Measurements from ENCODE around the gene FLVCR1. TPM values are rescaled to one million over a fixed set of nuclear protein-coding genes. Genes with fewer than 3 reads are reported as not detected.
"Not testable (repeated sequence)": the region's sequence is repeated elsewhere in the genome, so short reads cannot be mapped to it uniquely, and the experiment has no call there.

The FLVCR1 gene
- polyA plus RNA-seq, 4 donors = 4.4 to 30.1 (median 14.1) TPM

- Histone ChIP-seq H3K27ac (ENCODE audit: low read depth in 1 of 3, low read length in 2 of 3) (no peak overlapping the region), H3K27me3 (ENCODE audit: control insufficient read depth in 3 of 3, insufficient read depth in 3 of 3, low read length in 3 of 3) (no peaks in the 10 kb centered on the region), H3K9me3 (ENCODE audit: control insufficient read depth in 2 of 2, insufficient read depth in 1 of 2, low read depth in 1 of 2, low read length in 1 of 2) (peaks cover 0 to 23% of the 10 kb centered on the region in 2 donors), H3K4me3 (ENCODE audit: low read depth in 1 of 3, low read length in 3 of 3) (no peak overlapping the region), H3K4me1 (ENCODE audit: control insufficient read depth in 3 of 3, insufficient read depth in 2 of 3, low read depth in 1 of 3, low read length in 2 of 3) (no peaks in the 10 kb centered on the region), H3K36me3 (ENCODE audit: control insufficient read depth in 3 of 3, insufficient read depth in 2 of 3, low read depth in 1 of 3, low read length in 3 of 3) (peaks cover 2 to 15% (median 7%) of the 10 kb centered on the region in 3 donors)
- DNase-seq (no peak), FAIRE-seq (no peak)
- WGBS, 3 donors = 80 to 100% (median 95%) methylated on average over 3 of the region's 3 CpGs
Observed at GRCh38 chr1:212902054-212902453, 44.0 kb downstream of the FLVCR1 start.

GRCh38 chr1:212903664-212904063 lies 45.6 kb downstream of the FLVCR1 start:
- H3K4me1 ChIP-seq (ENCODE audit: control insufficient read depth in 3 of 3, insufficient read depth in 2 of 3, low read depth in 1 of 3, low read length in 2 of 3) = no peaks in the 10 kb centered on the region
- H3K27me3 ChIP-seq (ENCODE audit: control insufficient read depth in 3 of 3, insufficient read depth in 3 of 3, low read length in 3 of 3) = no peaks in the 10 kb centered on the region
- peaks cover 0 to 7% (median 4%) of the 10 kb centered on the region in 3 donors for H3K36me3 ChIP-seq (ENCODE audit: control insufficient read depth in 3 of 3, insufficient read depth in 2 of 3, low read depth in 1 of 3, low read length in 3 of 3)
- H3K4me3 ChIP-seq (ENCODE audit: low read depth in 1 of 3, low read length in 3 of 3) = no peak overlapping the region
- no peak overlapping the region for H3K27ac ChIP-seq (ENCODE audit: low read depth in 1 of 3, low read length in 2 of 3)
- H3K9me3 ChIP-seq (ENCODE audit: control insufficient read depth in 2 of 2, insufficient read depth in 1 of 2, low read depth in 1 of 2, low read length in 1 of 2) = peaks cover 0 to 23% of the 10 kb centered on the region in 2 donors
- 97 to 98% (median 98%) methylated on average over 1 of the region's 1 CpG for WGBS, 3 donors
- FAIRE-seq = no peak
- DNase-seq = no peak

- not testable (repeated sequence) for H3K27me3 ChIP-seq (ENCODE audit: control insufficient read depth in 3 of 3, insufficient read depth in 3 of 3, low read length in 3 of 3); H3K27ac ChIP-seq (ENCODE audit: low read depth in 1 of 3, low read length in 2 of 3); H3K36me3 ChIP-seq (ENCODE audit: control insufficient read depth in 3 of 3, insufficient read depth in 2 of 3, low read depth in 1 of 3, low read length in 3 of 3); H3K4me3 ChIP-seq (ENCODE audit: low read depth in 1 of 3, low read length in 3 of 3); H3K4me1 ChIP-seq (ENCODE audit: control insufficient read depth in 3 of 3, insufficient read depth in 2 of 3, low read depth in 1 of 3, low read length in 2 of 3); H3K9me3 ChIP-seq (ENCODE audit: control insufficient read depth in 2 of 2, insufficient read depth in 1 of 2, low read depth in 1 of 2, low read length in 1 of 2); DNase-seq; FAIRE-seq
- WGBS, 3 donors = 77 to 84% (median 78%) methylated on average over 12 of the region's 12 CpGs
Observed at GRCh38 chr1:212908071-212908470, 50.0 kb downstream of the FLVCR1 start.

- FAIRE-seq = no peak
- H3K27me3 ChIP-seq (ENCODE audit: control insufficient read depth in 3 of 3, insufficient read depth in 3 of 3, low read length in 3 of 3) = no peaks in the 10 kb centered on the region
- no peak overlapping the region for H3K27ac ChIP-seq (ENCODE audit: low read depth in 1 of 3, low read length in 2 of 3)
- no peak for DNase-seq
- H3K4me1 ChIP-seq (ENCODE audit: control insufficient read depth in 3 of 3, insufficient read depth in 2 of 3, low read depth in 1 of 3, low read length in 2 of 3) = no peaks in the 10 kb centered on the region
- H3K9me3 ChIP-seq (ENCODE audit: control insufficient read depth in 2 of 2, insufficient read depth in 1 of 2, low read depth in 1 of 2, low read length in 1 of 2) = no peaks in the 10 kb centered on the region
- 86 to 90% (median 89%) methylated on average over 2 of the region's 3 CpGs for WGBS, 3 donors
- no peak overlapping the region for H3K4me3 ChIP-seq (ENCODE audit: low read depth in 1 of 3, low read length in 3 of 3)
- no peaks in the 10 kb centered on the region for H3K36me3 ChIP-seq (ENCODE audit: control insufficient read depth in 3 of 3, insufficient read depth in 2 of 3, low read depth in 1 of 3, low read length in 3 of 3)
Observed at GRCh38 chr1:212908971-212909370, 50.9 kb downstream of the FLVCR1 start.

GRCh38 chr1:212909652-212910063 lies 51.6 kb downstream of the FLVCR1 start:
- 98 to 99% (median 98%) methylated on average over 3 of the region's 3 CpGs for WGBS, 3 donors
- Histone ChIP-seq H3K27ac (ENCODE audit: low read depth in 1 of 3, low read length in 2 of 3) (no peak overlapping the region), H3K36me3 (ENCODE audit: control insufficient read depth in 3 of 3, insufficient read depth in 2 of 3, low read depth in 1 of 3, low read length in 3 of 3) (no peaks in the 10 kb centered on the region), H3K9me3 (ENCODE audit: control insufficient read depth in 2 of 2, insufficient read depth in 1 of 2, low read depth in 1 of 2, low read length in 1 of 2) (no peaks in the 10 kb centered on the region), H3K4me3 (ENCODE audit: low read depth in 1 of 3, low read length in 3 of 3) (no peak overlapping the region), H3K4me1 (ENCODE audit: control insufficient read depth in 3 of 3, insufficient read depth in 2 of 3, low read depth in 1 of 3, low read length in 2 of 3) (no peaks in the 10 kb centered on the region), H3K27me3 (ENCODE audit: control insufficient read depth in 3 of 3, insufficient read depth in 3 of 3, low read length in 3 of 3) (no peaks in the 10 kb centered on the region)
- FAIRE-seq = no peak
- no peak for DNase-seq

GRCh38 chr1:212910213-212910612 lies 52.1 kb downstream of the FLVCR1 start:
- not testable (repeated sequence) for DNase-seq; H3K9me3 ChIP-seq (ENCODE audit: control insufficient read depth in 2 of 2, insufficient read depth in 1 of 2, low read depth in 1 of 2, low read length in 1 of 2); H3K27ac ChIP-seq (ENCODE audit: low read depth in 1 of 3, low read length in 2 of 3); H3K4me1 ChIP-seq (ENCODE audit: control insufficient read depth in 3 of 3, insufficient read depth in 2 of 3, low read depth in 1 of 3, low read length in 2 of 3); H3K4me3 ChIP-seq (ENCODE audit: low read depth in 1 of 3, low read length in 3 of 3); H3K27me3 ChIP-seq (ENCODE audit: control insufficient read depth in 3 of 3, insufficient read depth in 3 of 3, low read length in 3 of 3); H3K36me3 ChIP-seq (ENCODE audit: control insufficient read depth in 3 of 3, insufficient read depth in 2 of 3, low read depth in 1 of 3, low read length in 3 of 3); FAIRE-seq
- 80 to 86% (median 82%) methylated on average over 8 of the region's 10 CpGs for WGBS, 3 donors

- not testable (repeated sequence) for H3K27ac ChIP-seq (ENCODE audit: low read depth in 1 of 3, low read length in 2 of 3); H3K27me3 ChIP-seq (ENCODE audit: control insufficient read depth in 3 of 3, insufficient read depth in 3 of 3, low read length in 3 of 3); DNase-seq; H3K9me3 ChIP-seq (ENCODE audit: control insufficient read depth in 2 of 2, insufficient read depth in 1 of 2, low read depth in 1 of 2, low read length in 1 of 2); H3K36me3 ChIP-seq (ENCODE audit: control insufficient read depth in 3 of 3, insufficient read depth in 2 of 3, low read depth in 1 of 3, low read length in 3 of 3); H3K4me3 ChIP-seq (ENCODE audit: low read depth in 1 of 3, low read length in 3 of 3); FAIRE-seq; H3K4me1 ChIP-seq (ENCODE audit: control insufficient read depth in 3 of 3, insufficient read depth in 2 of 3, low read depth in 1 of 3, low read length in 2 of 3)
- WGBS, 3 donors = 66 to 100% (median 89%) methylated on average over 2 to 3 of the region's 3 CpGs
Observed at GRCh38 chr1:212913638-212914037, 55.6 kb downstream of the FLVCR1 start.

- not testable (repeated sequence) for DNase-seq; H3K4me3 ChIP-seq (ENCODE audit: low read depth in 1 of 3, low read length in 3 of 3); FAIRE-seq; H3K4me1 ChIP-seq (ENCODE audit: control insufficient read depth in 3 of 3, insufficient read depth in 2 of 3, low read depth in 1 of 3, low read length in 2 of 3); H3K27ac ChIP-seq (ENCODE audit: low read depth in 1 of 3, low read length in 2 of 3); H3K9me3 ChIP-seq (ENCODE audit: control insufficient read depth in 2 of 2, insufficient read depth in 1 of 2, low read depth in 1 of 2, low read length in 1 of 2); H3K27me3 ChIP-seq (ENCODE audit: control insufficient read depth in 3 of 3, insufficient read depth in 3 of 3, low read length in 3 of 3); H3K36me3 ChIP-seq (ENCODE audit: control insufficient read depth in 3 of 3, insufficient read depth in 2 of 3, low read depth in 1 of 3, low read length in 3 of 3)
- 73 to 85% (median 83%) methylated on average over 2 to 4 of the region's 5 CpGs for WGBS, 3 donors
Observed at GRCh38 chr1:212914110-212914509, 56.0 kb downstream of the FLVCR1 start.

- Histone ChIP-seq H3K27me3 (ENCODE audit: control insufficient read depth in 3 of 3, insufficient read depth in 3 of 3, low read length in 3 of 3) (no peaks in the 10 kb centered on the region), H3K27ac (ENCODE audit: low read depth in 1 of 3, low read length in 2 of 3) (no peak overlapping the region), H3K36me3 (ENCODE audit: control insufficient read depth in 3 of 3, insufficient read depth in 2 of 3, low read depth in 1 of 3, low read length in 3 of 3) (no peaks in the 10 kb centered on the region), H3K9me3 (ENCODE audit: control insufficient read depth in 2 of 2, insufficient read depth in 1 of 2, low read depth in 1 of 2, low read length in 1 of 2) (no peaks in the 10 kb centered on the region), H3K4me3 (ENCODE audit: low read depth in 1 of 3, low read length in 3 of 3) (no peak overlapping the region), H3K4me1 (ENCODE audit: control insufficient read depth in 3 of 3, insufficient read depth in 2 of 3, low read depth in 1 of 3, low read length in 2 of 3) (peaks cover 0 to 7% (median 0%) of the 10 kb centered on the region in 3 donors)
- DNase-seq = no peak
- WGBS, 3 donors = 73 to 77% (median 74%) methylated on average over 3 of the region's 3 CpGs
- no peak for FAIRE-seq
Observed at GRCh38 chr1:212914789-212915188, 56.7 kb downstream of the FLVCR1 start.
